Measurements from ENCODE around the gene CHRM2.

CHRM2 gene

DNA sequence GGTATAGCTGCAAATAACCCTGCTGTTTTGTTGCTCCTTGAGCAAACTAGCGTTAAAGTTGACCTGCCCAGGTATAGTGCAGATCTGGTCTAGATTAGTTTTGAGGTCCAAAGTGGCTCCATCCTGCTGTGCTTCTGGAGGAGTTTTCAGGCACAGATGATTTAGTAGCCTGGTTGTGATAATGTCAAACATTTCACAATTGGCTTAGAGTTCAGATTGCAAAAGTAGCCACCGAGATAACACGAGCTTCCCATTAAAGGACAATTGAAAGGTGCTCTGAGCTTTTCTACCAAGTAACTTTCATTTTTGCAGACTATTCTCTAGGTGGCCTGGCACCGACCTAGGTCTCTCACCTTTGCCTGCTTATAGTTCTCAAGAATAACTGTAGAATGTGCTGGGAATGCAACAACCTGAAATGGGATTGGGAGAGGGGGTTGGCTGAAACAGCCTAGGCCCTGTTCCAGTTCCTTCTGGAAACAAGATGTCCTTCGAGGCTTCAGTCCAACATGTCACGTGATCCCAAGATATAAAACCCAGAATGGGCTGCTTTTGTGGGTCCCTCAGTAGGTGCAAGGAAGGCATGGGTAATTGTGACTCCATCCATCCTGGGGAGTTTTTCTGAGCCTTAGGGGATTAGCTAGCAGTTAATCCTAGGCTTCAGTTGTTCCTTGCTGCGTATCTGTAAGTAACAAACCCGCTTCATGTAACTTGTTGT is 201.0 kb downstream of the CHRM2 start:
- H3K4me3 ChIP-seq (ENCODE audit: low read depth, low read length): no peak overlapping the region
- TF ChIP-seq CTCF (IDR thresholded peaks at IDR 0.05; ENCODE audit: low read depth, low read length, missing control alignments): no peak
- DNase-seq (ENCODE audit: low read depth): no peak

Data from GM12864 (cell line).